ENCODE results near the gene VILL.

GRCh38 chr3:38015984-38016383, 25.4 kb downstream of the VILL start:
- TF ChIP-seq EZH2 (IDR thresholded peaks at IDR 0.05) (no peak), POLR2AphosphoS5 (IDR thresholded peaks at IDR 0.05; ENCODE audit: borderline replicate concordance, low read depth, low read length) (no peak), FOXP2 (optimal IDR thresholded peaks at IDR 0.05; ENCODE audit: control extremely low read depth, extremely low read length, insufficient read depth) (no peak)

Measured in SK-N-MC (cell line).